ENCODE results near the gene LMOD3.
A peak's percentile ranks its signal among the peaks of the same experiment; 100 is the strongest.

LMOD3 gene

GRCh38 chr3:69126216-69126615, 3.8 kb upstream of the LMOD3 start:
- no peak for DNase-seq
- no peak overlapping the region for H3K27ac ChIP-seq
- H3K4me3 ChIP-seq (ENCODE audit: low read depth, low read length), result no peak overlapping the region
- TF ChIP-seq, protein P1, sequence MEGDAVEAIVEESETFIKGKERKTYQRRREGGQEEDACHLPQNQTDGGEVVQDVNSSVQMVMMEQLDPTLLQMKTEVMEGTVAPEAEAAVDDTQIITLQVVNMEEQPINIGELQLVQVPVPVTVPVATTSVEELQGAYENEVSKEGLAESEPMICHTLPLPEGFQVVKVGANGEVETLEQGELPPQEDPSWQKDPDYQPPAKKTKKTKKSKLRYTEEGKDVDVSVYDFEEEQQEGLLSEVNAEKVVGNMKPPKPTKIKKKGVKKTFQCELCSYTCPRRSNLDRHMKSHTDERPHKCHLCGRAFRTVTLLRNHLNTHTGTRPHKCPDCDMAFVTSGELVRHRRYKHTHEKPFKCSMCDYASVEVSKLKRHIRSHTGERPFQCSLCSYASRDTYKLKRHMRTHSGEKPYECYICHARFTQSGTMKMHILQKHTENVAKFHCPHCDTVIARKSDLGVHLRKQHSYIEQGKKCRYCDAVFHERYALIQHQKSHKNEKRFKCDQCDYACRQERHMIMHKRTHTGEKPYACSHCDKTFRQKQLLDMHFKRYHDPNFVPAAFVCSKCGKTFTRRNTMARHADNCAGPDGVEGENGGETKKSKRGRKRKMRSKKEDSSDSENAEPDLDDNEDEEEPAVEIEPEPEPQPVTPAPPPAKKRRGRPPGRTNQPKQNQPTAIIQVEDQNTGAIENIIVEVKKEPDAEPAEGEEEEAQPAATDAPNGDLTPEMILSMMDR (IDR thresholded peaks at IDR 0.05; ENCODE audit: low read depth, low read length, missing control alignments), result no peak
- in situ Hi-C loops (cut with HindIII; ENCODE audit: low pct_ligation_motif_present, low sequenced_read_pairs), result no loop called here
- H3K36me3 ChIP-seq (replicated peaks), result no peaks in the 10 kb centered on the region
- H3K27me3 ChIP-seq (replicated peaks), result no peaks in the 10 kb centered on the region

DNA sequence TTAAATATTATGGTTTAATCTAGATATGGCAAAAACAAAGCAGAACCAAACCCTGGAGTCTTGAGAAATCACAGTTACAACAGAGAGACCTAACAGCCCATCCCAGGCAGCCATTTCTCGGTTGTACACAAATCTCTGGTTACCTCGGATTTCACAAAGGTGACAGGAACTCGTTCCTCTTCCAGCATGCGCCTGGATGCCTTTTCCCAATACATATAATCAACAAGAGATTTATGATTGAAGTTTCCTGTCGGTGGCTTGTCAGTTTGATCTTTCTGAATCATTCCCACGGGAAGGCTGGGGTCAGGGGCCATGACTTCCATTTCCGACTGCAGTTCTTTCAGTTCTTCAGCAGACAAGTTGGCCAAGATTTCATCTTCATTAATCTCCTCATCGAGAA, 445 bp downstream of the LMOD3 start:
- in situ Hi-C loops (cut with HindIII; ENCODE audit: low pct_ligation_motif_present, low sequenced_read_pairs), result no loop called here
- DNase-seq, result no peak
- H3K27ac ChIP-seq, result no peak overlapping the region
- no peak overlapping the region for H3K4me3 ChIP-seq (ENCODE audit: low read depth, low read length)
- no peaks in the 10 kb centered on the region for H3K36me3 ChIP-seq (replicated peaks)
- no peaks in the 10 kb centered on the region for H3K27me3 ChIP-seq (replicated peaks)
- TF ChIP-seq, protein P1 (IDR thresholded peaks at IDR 0.05; ENCODE audit: low read depth, low read length, missing control alignments), result no peak

DNA sequence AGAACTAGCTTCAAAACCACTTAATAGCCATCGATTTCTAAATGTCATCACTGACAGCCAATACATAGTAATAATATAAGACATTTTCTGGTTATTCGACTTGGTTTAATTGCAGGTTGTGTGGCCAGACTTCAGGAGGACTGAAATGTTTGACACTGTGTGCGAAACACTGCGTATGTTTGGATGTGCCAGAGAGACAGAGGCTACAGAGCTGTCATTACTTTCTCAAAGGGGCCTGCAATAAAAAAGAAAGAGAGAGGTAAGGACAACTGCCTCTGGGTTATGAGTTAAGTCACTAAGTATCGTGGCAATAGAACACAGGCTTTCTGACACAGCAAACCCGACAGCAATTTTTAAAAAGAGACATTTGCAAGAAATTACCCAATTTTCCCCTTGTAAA, 882 bp downstream of the LMOD3 start:
- DNase-seq, result no peak
- no peaks in the 10 kb centered on the region for H3K27me3 ChIP-seq (replicated peaks)
- H3K27ac ChIP-seq, result no peak overlapping the region
- in situ Hi-C loops (cut with HindIII; ENCODE audit: low pct_ligation_motif_present, low sequenced_read_pairs), result no loop called here
- H3K4me3 ChIP-seq (ENCODE audit: low read depth, low read length), result no peak overlapping the region
- no peaks in the 10 kb centered on the region for H3K36me3 ChIP-seq (replicated peaks)
- TF ChIP-seq, protein P1 (IDR thresholded peaks at IDR 0.05; ENCODE audit: low read depth, low read length, missing control alignments), result no peak

DNA sequence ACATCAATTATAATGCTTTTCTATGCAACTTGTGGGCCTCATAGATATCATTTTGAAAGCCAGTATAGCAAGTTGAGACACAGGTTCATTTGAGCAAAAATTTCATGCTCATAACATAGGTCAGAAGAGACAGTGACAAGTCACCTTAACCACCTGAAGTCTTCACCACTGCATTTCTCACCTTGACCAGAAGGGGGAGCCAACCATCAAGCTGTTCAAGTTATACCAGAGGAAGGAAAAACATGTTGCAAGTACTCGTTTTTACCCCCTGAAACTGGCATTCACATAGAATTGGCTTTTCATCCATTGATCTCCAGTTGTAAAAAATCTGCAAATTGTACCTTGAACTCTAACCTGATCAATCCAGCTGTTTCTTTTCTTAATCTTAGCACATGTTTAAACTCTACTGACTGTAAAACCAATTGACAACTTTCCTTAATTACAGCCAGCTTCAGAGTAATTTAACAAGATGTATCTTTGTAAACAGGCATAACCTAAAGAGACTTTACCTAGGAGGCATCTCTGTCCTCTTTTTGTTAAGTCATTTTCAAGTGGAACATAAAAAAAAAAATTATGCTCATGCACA, 1.4 kb downstream of the LMOD3 start:
- no peak overlapping the region for H3K4me3 ChIP-seq (ENCODE audit: low read depth, low read length)
- H3K27ac ChIP-seq, result no peak overlapping the region
- in situ Hi-C loops (cut with HindIII; ENCODE audit: low pct_ligation_motif_present, low sequenced_read_pairs), result no loop called here
- peak; percentile 76 for DNase-seq
- no peaks in the 10 kb centered on the region for H3K27me3 ChIP-seq (replicated peaks)
- TF ChIP-seq, protein P1 (IDR thresholded peaks at IDR 0.05; ENCODE audit: low read depth, low read length, missing control alignments), result peak; percentile 95
- H3K36me3 ChIP-seq (replicated peaks), result no peaks in the 10 kb centered on the region

GRCh38 chr3:69119681-69120080, 2.7 kb downstream of the LMOD3 start:
- no peak overlapping the region for H3K27ac ChIP-seq
- no peak for DNase-seq
- in situ Hi-C loops (cut with HindIII; ENCODE audit: low pct_ligation_motif_present, low sequenced_read_pairs), result no loop called here
- no peaks in the 10 kb centered on the region for H3K36me3 ChIP-seq (replicated peaks)
- no peak overlapping the region for H3K4me3 ChIP-seq (ENCODE audit: low read depth, low read length)
- TF ChIP-seq, protein P1 (IDR thresholded peaks at IDR 0.05; ENCODE audit: low read depth, low read length, missing control alignments), result no peak
- H3K27me3 ChIP-seq (replicated peaks), result no peaks in the 10 kb centered on the region

GRCh38 chr3:69119138-69119537, 3.3 kb downstream of the LMOD3 start:
- TF ChIP-seq, protein P1 (IDR thresholded peaks at IDR 0.05; ENCODE audit: low read depth, low read length, missing control alignments), result no peak
- no peak for DNase-seq
- in situ Hi-C loops (cut with HindIII; ENCODE audit: low pct_ligation_motif_present, low sequenced_read_pairs), result no loop called here

More at GRCh38 chr3:69119138-69119537, 3.3 kb downstream of the LMOD3 start:
- no peaks in the 10 kb centered on the region for H3K36me3 ChIP-seq (replicated peaks)
- H3K27ac ChIP-seq, result no peak overlapping the region
- H3K4me3 ChIP-seq (ENCODE audit: low read depth, low read length), result no peak overlapping the region
- no peaks in the 10 kb centered on the region for H3K27me3 ChIP-seq (replicated peaks)
